Measurements from ENCODE around the gene DEGS2. TPM values are rescaled to one million over a fixed set of nuclear protein-coding genes. Genes with fewer than 3 reads are reported as not detected.

The DEGS2 gene
- total and polyA plus RNA-seq, 2 donors from 2014 or later: 25.1 to 28.7 TPM

GRCh38 chr14:100126401-100126800, 33.0 kb downstream of the DEGS2 start:
- FAIRE-seq (no peak), DNase-seq (no peak)
- Histone ChIP-seq H3K36me3 (ENCODE audit: control insufficient read depth in 2 of 3, insufficient read depth in 3 of 3, low read length in 3 of 3) (peaks cover 3 to 13% (median 4%) of the 10 kb centered on the region in 3 donors), H3K9me3 (ENCODE audit: control insufficient read depth in 2 of 3, insufficient read depth in 1 of 3, low read length in 3 of 3) (no peaks in the 10 kb centered on the region), H3K9ac (ENCODE audit: low read length in 3 of 3) (no peak overlapping the region), H3K4me1 (ENCODE audit: control insufficient read depth in 2 of 3, insufficient read depth in 2 of 3, low read depth in 1 of 3, low read length in 3 of 3) (no peaks in the 10 kb centered on the region), H3K27ac (ENCODE audit: low read depth in 2 of 2, low read length in 2 of 2) (no peak overlapping the region), H3K4me3 (ENCODE audit: low read length in 3 of 3) (no peak overlapping the region), H3K27me3 (ENCODE audit: control insufficient read depth, insufficient read depth, low read length) (no peaks in the 10 kb centered on the region)
- TF ChIP-seq CTCF (IDR thresholded peaks at IDR 0.05; ENCODE audit: borderline replicate concordance, extremely low read depth, insufficient read depth): no peak
- intact Hi-C loops (cut with DNase I): no loop called here

DNA sequence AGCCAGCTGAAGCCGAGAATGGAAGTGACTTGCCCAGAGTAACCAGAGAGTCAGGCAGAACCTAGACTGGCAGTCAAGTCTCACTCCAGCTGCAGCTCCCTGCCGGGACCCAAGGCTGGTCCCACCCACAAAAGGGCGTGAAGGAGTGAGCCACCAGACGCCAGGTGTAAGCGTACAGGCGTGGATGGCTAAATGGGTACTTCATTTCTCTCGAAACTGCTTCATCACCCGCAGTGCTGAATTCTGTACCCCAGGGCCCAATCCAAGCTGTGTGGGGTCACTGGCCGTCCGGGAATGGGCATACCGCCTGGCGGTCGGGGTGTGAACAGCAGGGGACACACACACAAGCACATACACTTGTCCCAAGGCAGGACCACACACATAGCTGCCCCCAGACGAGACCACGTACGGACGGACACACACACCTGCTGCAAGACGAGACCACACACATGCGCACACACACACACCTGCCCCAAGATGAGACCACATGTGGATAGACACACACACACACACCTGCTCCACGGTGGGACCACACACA, 34.8 kb downstream of the DEGS2 start:
- FAIRE-seq: no peak
- intact Hi-C loops (cut with DNase I): no loop called here
- Histone ChIP-seq H3K9ac (ENCODE audit: low read length in 3 of 3) (no peak overlapping the region), H3K4me3 (ENCODE audit: low read length in 3 of 3) (no peak overlapping the region), H3K27me3 (ENCODE audit: control insufficient read depth, insufficient read depth, low read length) (no peaks in the 10 kb centered on the region), H3K36me3 (ENCODE audit: control insufficient read depth in 2 of 3, insufficient read depth in 3 of 3, low read length in 3 of 3) (peaks cover 3 to 7% (median 4%) of the 10 kb centered on the region in 3 donors), H3K27ac (ENCODE audit: low read depth in 2 of 2, low read length in 2 of 2) (no peak overlapping the region), H3K9me3 (ENCODE audit: control insufficient read depth in 2 of 3, insufficient read depth in 1 of 3, low read length in 3 of 3) (no peaks in the 10 kb centered on the region), H3K4me1 (ENCODE audit: control insufficient read depth in 2 of 3, insufficient read depth in 2 of 3, low read depth in 1 of 3, low read length in 3 of 3) (no peaks in the 10 kb centered on the region)
- TF ChIP-seq CTCF (IDR thresholded peaks at IDR 0.05; ENCODE audit: borderline replicate concordance, extremely low read depth, insufficient read depth): no peak
- DNase-seq: no peak

DNA sequence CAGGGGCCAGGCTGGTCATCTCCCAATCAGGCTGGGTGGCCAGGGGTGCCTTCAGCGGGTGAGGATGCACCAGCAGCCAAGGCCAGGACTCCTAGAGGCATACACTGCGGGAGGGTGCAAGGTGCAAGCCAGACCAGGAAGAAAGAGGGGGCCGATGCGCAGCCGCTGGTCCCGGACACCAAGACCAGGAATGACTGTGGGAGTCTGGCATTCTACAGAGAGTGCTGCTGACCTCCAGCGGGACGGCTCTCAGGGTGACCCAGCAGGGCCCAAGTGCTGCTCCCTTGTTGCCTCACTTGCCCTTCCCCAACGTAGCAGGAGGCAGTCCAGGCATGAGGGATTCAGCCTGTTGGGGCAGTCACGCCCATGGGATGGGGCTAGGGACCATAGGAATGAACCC, 35.8 kb downstream of the DEGS2 start:
- FAIRE-seq: no peak
- Histone ChIP-seq H3K27ac (ENCODE audit: low read depth in 2 of 2, low read length in 2 of 2) (no peak overlapping the region), H3K4me1 (ENCODE audit: control insufficient read depth in 2 of 3, insufficient read depth in 2 of 3, low read depth in 1 of 3, low read length in 3 of 3) (no peaks in the 10 kb centered on the region), H3K9ac (ENCODE audit: low read length in 3 of 3) (no peak overlapping the region), H3K9me3 (ENCODE audit: control insufficient read depth in 2 of 3, insufficient read depth in 1 of 3, low read length in 3 of 3) (no peaks in the 10 kb centered on the region), H3K27me3 (ENCODE audit: control insufficient read depth, insufficient read depth, low read length) (no peaks in the 10 kb centered on the region), H3K36me3 (ENCODE audit: control insufficient read depth in 2 of 3, insufficient read depth in 3 of 3, low read length in 3 of 3) (peaks cover 3 to 7% (median 4%) of the 10 kb centered on the region in 3 donors), H3K4me3 (ENCODE audit: low read length in 3 of 3) (no peak overlapping the region)
- intact Hi-C loops (cut with DNase I): no loop called here
- peak in 1 of 5 donors; percentile 65 for DNase-seq
- no peak for TF ChIP-seq CTCF (IDR thresholded peaks at IDR 0.05; ENCODE audit: borderline replicate concordance, extremely low read depth, insufficient read depth)
